Measurements from ENCODE around the gene ZRANB2. TPM values are rescaled to one million over a fixed set of nuclear protein-coding genes. Genes with fewer than 3 reads are reported as not detected.

The ZRANB2 gene
- polyA plus RNA-seq, 1 donor from 2014 or later = 181 TPM

GRCh38 chr1:71054281-71054731 is 26.5 kb downstream of the ZRANB2 start:
- H3K79me2 ChIP-seq (replicated peaks; ENCODE audit: insufficient read depth, low read length) = no peaks in the 10 kb centered on the region
- no peak overlapping the region for H3K27ac ChIP-seq (ENCODE audit: low read length)
- no peak overlapping the region for H2AFZ ChIP-seq (ENCODE audit: low read depth, low read length)
- H3K9me2 ChIP-seq (ENCODE audit: insufficient read depth, low read length) = no peaks in the 10 kb centered on the region
- H3K4me2 ChIP-seq (ENCODE audit: low read length) = no peak overlapping the region
- no peak overlapping the region for H3K9ac ChIP-seq (ENCODE audit: low read length)
- H3K36me3 ChIP-seq (ENCODE audit: insufficient read depth, low read length) = no peaks in the 10 kb centered on the region
- H3F3A ChIP-seq (ENCODE audit: insufficient read depth, low read length, poor library complexity, severe bottlenecking) = no peaks in the 10 kb centered on the region
- H3K27me3 ChIP-seq (ENCODE audit: insufficient read depth, low read depth, low read length) = peaks cover 2% of the 10 kb centered on the region
- no peak overlapping the region for H3K4me3 ChIP-seq (ENCODE audit: low read length)
- no peak for TF ChIP-seq MXI1 (conservative IDR thresholded peaks at IDR 0.05; ENCODE audit: poor library complexity, severe bottlenecking)
- TF ChIP-seq REST (IDR thresholded peaks at IDR 0.05; ENCODE audit: borderline replicate concordance) = no peak
- TF ChIP-seq POLR2AphosphoS5 (IDR thresholded peaks at IDR 0.05) = no peak
- no peak for TF ChIP-seq SMC3 (conservative IDR thresholded peaks at IDR 0.05; ENCODE audit: poor library complexity)
- TF ChIP-seq CTCF (IDR thresholded peaks at IDR 0.05; ENCODE audit: poor library complexity, severe bottlenecking) = no peak
- TF ChIP-seq EP300 (conservative IDR thresholded peaks at IDR 0.05; ENCODE audit: poor library complexity, severe bottlenecking) = no peak
- no peak for TF ChIP-seq TAF1 (IDR thresholded peaks at IDR 0.05; ENCODE audit: low read depth)
- TF ChIP-seq EZH2 (IDR thresholded peaks at IDR 0.05; ENCODE audit: borderline replicate concordance, insufficient read depth, low read length, poor library complexity, severe bottlenecking) = no peak
- TF ChIP-seq RAD21 (conservative IDR thresholded peaks at IDR 0.05) = no peak
- no peaks in the 10 kb centered on the region for H3K9me3 ChIP-seq (ENCODE audit: low read length)
- no peaks in the 10 kb centered on the region for H4K20me1 ChIP-seq (ENCODE audit: insufficient read depth)

GRCh38 chr1:71053758-71054157 is 27.1 kb downstream of the ZRANB2 start:
- Histone ChIP-seq H3K9ac (ENCODE audit: low read length) (no peak overlapping the region), H3K36me3 (ENCODE audit: insufficient read depth, low read length) (no peaks in the 10 kb centered on the region), H3K79me2 (replicated peaks; ENCODE audit: insufficient read depth, low read length) (no peaks in the 10 kb centered on the region), H3K4me3 (ENCODE audit: low read length) (no peak overlapping the region), H3K27ac (ENCODE audit: low read length) (no peak overlapping the region), H3F3A (ENCODE audit: insufficient read depth, low read length, poor library complexity, severe bottlenecking) (no peaks in the 10 kb centered on the region), H3K9me2 (ENCODE audit: insufficient read depth, low read length) (no peaks in the 10 kb centered on the region), H3K9me3 (ENCODE audit: low read length) (no peaks in the 10 kb centered on the region), H3K27me3 (ENCODE audit: insufficient read depth, low read depth, low read length) (peaks cover 7% of the 10 kb centered on the region), H4K20me1 (ENCODE audit: insufficient read depth) (no peaks in the 10 kb centered on the region), H3K4me2 (ENCODE audit: low read length) (no peak overlapping the region), H2AFZ (ENCODE audit: low read depth, low read length) (no peak overlapping the region)
- TF ChIP-seq MXI1 (conservative IDR thresholded peaks at IDR 0.05; ENCODE audit: poor library complexity, severe bottlenecking) (no peak), SMC3 (conservative IDR thresholded peaks at IDR 0.05; ENCODE audit: poor library complexity) (no peak), POLR2AphosphoS5 (IDR thresholded peaks at IDR 0.05) (no peak), RAD21 (conservative IDR thresholded peaks at IDR 0.05) (no peak), EZH2 (IDR thresholded peaks at IDR 0.05; ENCODE audit: borderline replicate concordance, insufficient read depth, low read length, poor library complexity, severe bottlenecking) (no peak), EP300 (conservative IDR thresholded peaks at IDR 0.05; ENCODE audit: poor library complexity, severe bottlenecking) (no peak), TAF1 (IDR thresholded peaks at IDR 0.05; ENCODE audit: low read depth) (no peak), REST (IDR thresholded peaks at IDR 0.05; ENCODE audit: borderline replicate concordance) (no peak), CTCF (IDR thresholded peaks at IDR 0.05; ENCODE audit: poor library complexity, severe bottlenecking) (no peak)

Measured in neural cell (in vitro differentiated cells).